SK-N-SH treated with all-trans-retinoic acid at 6 μM for 48 hours (cell line): Measurements from ENCODE around the gene ADRA2B.
A peak's percentile ranks its signal among the peaks of the same experiment; 100 is the strongest.

Experiments
- ATAC-seq: fragments of 200-7000 bp; cut with Tn5 transposase; 3 replicates; pipeline ENCODE4 v1.9.1; 2020; ENCODE audit warnings: mild to moderate bottlenecking, moderate library complexity
- BACH2 ChIP-seq: fragments of 250-450 bp; sonication (Bioruptor Pico); IDR thresholded peaks from 2 replicates; pipeline ENCODE4 v1.9.0; 2021; ENCODE audit warnings: mild to moderate bottlenecking, borderline replicate concordance
- CSRNP3 ChIP-seq: fragments of 250-450 bp; sonication (Bioruptor Pico); IDR thresholded peaks from 2 replicates; pipeline ENCODE4 v1.5.1; 2021; ENCODE audit warnings: mild to moderate bottlenecking, moderate library complexity
- ESRRG ChIP-seq: fragments of 250-450 bp; sonication (Bioruptor Pico); IDR thresholded peaks from 2 replicates; pipeline ENCODE4 v1.6.1; 2021; ENCODE audit warnings: mild to moderate bottlenecking
- GLIS3 ChIP-seq: fragments of 250-450 bp; sonication (Bioruptor Pico); IDR thresholded peaks from 2 replicates; pipeline ENCODE4 v1.5.0; 2020; ENCODE audit warnings: mild to moderate bottlenecking, moderate library complexity
- ISL1 ChIP-seq: fragments of 250-450 bp; sonication (Bioruptor Pico); IDR thresholded peaks from 2 replicates; pipeline ENCODE4 v2.1.2; 2022; ENCODE audit warnings: mild to moderate bottlenecking, moderate library complexity
- OSR1 ChIP-seq: fragments of 250-450 bp; sonication (Bioruptor Pico); IDR thresholded peaks from 2 replicates; pipeline ENCODE4 v1.8.0; 2022; ENCODE audit warnings: moderate library complexity, mild to moderate bottlenecking, inconsistent platforms
- PATZ1 ChIP-seq: fragments of 250-450 bp; sonication (Bioruptor Pico); IDR thresholded peaks from 2 replicates; pipeline ENCODE4 v1.8.0; 2020; ENCODE audit warnings: mild to moderate bottlenecking, moderate library complexity, borderline replicate concordance
- PPARA ChIP-seq: fragments of 250-450 bp; sonication (Bioruptor Pico); IDR thresholded peaks from 2 replicates; pipeline ENCODE4 v1.5.0; 2020; ENCODE audit warnings: mild to moderate bottlenecking, borderline replicate concordance
- SNAI2 ChIP-seq: fragments of 250-450 bp; sonication (Bioruptor Pico); IDR thresholded peaks from 2 replicates; pipeline ENCODE4 v1.5.0; 2020; ENCODE audit warnings: mild to moderate bottlenecking, moderate library complexity
- TCF4 ChIP-seq: fragments of 250-450 bp; sonication (Bioruptor Pico); IDR thresholded peaks from 2 replicates; pipeline ENCODE4 v1.8.0; 2021; ENCODE audit warnings: mild to moderate bottlenecking, moderate library complexity, borderline replicate concordance
- TSHZ2 ChIP-seq: fragments of 250-450 bp; sonication (Bioruptor Pico); IDR thresholded peaks from 2 replicates; pipeline ENCODE4 v1.5.0; 2020; ENCODE audit warnings: mild to moderate bottlenecking, moderate library complexity
- ZC3H10 ChIP-seq: fragments of 250-450 bp; sonication (Bioruptor Pico); IDR thresholded peaks from 2 replicates; pipeline ENCODE4 v1.5.1; 2021; ENCODE audit warnings: mild to moderate bottlenecking, moderate library complexity
- ZFP3 ChIP-seq: fragments of 250-450 bp; sonication (Bioruptor Pico); IDR thresholded peaks from 2 replicates; pipeline ENCODE4 v1.5.0; 2020; ENCODE audit warnings: mild to moderate bottlenecking, moderate library complexity
- ZFP30 ChIP-seq: fragments of 450-650 bp; formaldehyde crosslinking; IDR thresholded peaks from 2 replicates; pipeline ENCODE4 v1.5.0; 2022; ENCODE audit warnings: mild to moderate bottlenecking, moderate library complexity
- ZNF565 ChIP-seq: fragments of 450-650 bp; formaldehyde crosslinking; conservative IDR thresholded peaks from 2 replicates; pipeline ENCODE4 v1.5.0; 2020; ENCODE audit warnings: low read depth, mild to moderate bottlenecking, moderate library complexity
- ZNF70 ChIP-seq: fragments of 450-650 bp; formaldehyde crosslinking; IDR thresholded peaks from 2 replicates; pipeline ENCODE4 v1.5.0; 2020; ENCODE audit warnings: mild to moderate bottlenecking, moderate library complexity
- ZNF8 ChIP-seq: fragments of 450-650 bp; formaldehyde crosslinking; IDR thresholded peaks from 2 replicates; pipeline ENCODE4 v1.5.0; 2020; ENCODE audit warnings: mild to moderate bottlenecking, moderate library complexity

ADRA2B gene

DNA sequence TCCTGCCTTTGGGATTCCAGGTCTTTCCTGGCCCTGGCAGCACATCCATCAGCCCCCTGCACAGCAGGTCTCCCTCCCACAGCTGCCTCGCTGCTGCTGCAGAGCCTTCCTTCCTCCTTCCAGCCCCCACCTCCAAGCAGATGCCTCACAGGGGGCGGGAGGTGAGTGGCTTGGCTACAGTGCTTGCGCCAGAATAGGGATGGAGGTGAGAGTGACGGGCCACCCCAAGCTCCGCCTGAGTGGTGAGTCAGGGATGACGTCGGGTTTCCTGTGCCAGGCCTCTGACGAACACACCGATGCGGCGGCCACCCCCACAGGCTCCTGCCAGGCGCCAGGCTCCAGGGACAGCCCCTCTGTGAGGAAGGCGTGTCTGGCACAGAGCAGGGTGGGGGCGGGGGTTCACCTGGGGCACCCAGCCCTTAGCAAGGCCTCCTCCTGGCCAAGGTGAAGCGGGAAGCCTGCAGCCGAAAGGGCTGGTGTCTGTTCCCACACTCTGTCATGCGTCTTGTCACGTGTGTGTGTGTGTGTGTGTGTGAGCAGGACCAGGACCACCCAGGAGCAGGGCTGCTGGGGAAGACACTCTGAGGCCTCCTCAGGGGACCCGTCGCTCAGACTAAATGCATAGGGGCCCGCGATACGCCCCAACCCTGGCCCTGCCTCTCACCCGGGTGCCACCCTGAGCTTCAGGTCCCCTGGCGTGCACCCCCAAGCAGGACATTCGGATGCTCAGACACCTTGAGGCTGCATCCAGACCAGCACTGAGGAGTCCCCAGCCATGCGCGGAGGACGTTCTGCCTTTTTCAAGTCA, 32.2 kb upstream of the ADRA2B start:
- TF ChIP-seq TSHZ2 (CRISPR knock-in tag) (peak; percentile 35; the same call in 1 of the 2 replicates), BACH2 (CRISPR knock-in tag) (no peak), ZNF8 (no peak; the same call in 1 of the 2 replicates), ZFP3 (CRISPR knock-in tag) (0 out of 2 replicates have a peak, but pooled peaks have one; percentile 45), CSRNP3 (CRISPR knock-in tag) (no peak), ISL1 (CRISPR knock-in tag) (no peak)
- ATAC-seq, result peak; percentile 82

- ATAC-seq, result peak; percentile 1; the same call in 2 of the 3 replicates
- TF ChIP-seq SNAI2 (CRISPR knock-in tag), result 0 out of 2 replicates have a peak, but pooled peaks have one; percentile 30
- no peak for TF ChIP-seq PPARA (CRISPR knock-in tag)
These were observed 31.3 kb upstream of the ADRA2B start for GRCh38 chr2:96147593-96148201.

DNA sequence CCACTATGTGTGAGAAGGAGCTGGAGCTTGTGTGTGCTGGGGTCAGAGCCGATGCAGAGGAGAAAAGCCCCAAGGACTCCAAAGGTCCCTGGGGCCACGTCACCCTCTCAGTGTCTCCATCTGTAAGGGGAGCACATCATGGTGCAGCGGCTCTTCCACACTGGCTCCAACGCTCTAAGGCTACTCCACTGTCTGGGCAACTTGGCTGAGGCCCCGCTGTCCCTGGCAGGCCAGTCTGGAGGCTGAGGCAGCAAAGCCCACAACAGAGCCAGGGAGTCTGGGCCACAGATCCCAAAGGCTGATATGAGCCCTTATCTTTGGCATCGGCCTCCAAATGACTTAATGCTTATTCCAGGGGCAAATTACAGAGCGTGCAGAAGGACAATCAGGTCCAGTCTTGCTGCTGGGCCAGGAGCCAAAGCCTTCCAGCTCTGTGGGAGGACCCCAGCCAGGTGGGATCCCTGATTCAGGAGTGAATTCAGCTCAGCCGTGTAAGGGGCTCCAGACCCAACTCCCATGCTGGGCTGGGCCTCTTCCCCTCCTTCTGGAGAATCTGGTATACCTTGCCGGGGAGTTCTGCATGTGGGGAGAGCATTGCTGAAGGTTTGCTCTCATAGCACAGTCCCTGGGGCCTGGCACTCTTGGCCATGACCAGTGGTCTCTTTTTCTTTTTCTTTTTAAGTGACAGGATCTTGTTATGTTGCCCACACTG, 30.7 kb upstream of the ADRA2B start:
- TF ChIP-seq ESRRG (CRISPR knock-in tag) (no peak), ZFP3 (CRISPR knock-in tag) (peak; percentile 67; the same call in 1 of the 2 replicates), GLIS3 (CRISPR knock-in tag) (peak; percentile 18; the same call in 1 of the 2 replicates), ZNF8 (no peak), CSRNP3 (CRISPR knock-in tag) (no peak), ZNF70 (peak; percentile 57; the same call in 1 of the 2 replicates), ISL1 (CRISPR knock-in tag) (no peak; the same call in 1 of the 2 replicates), ZC3H10 (CRISPR knock-in tag) (no peak), SNAI2 (CRISPR knock-in tag) (no peak), PATZ1 (no peak), TSHZ2 (CRISPR knock-in tag) (peak; percentile 73; the same call in 1 of the 2 replicates), PPARA (CRISPR knock-in tag) (peak; percentile 22; the same call in 1 of the 2 replicates), BACH2 (CRISPR knock-in tag) (no peak), OSR1 (CRISPR knock-in tag) (no peak), ZFP30 (CRISPR knock-in tag) (0 out of 2 replicates have a peak, but pooled peaks have one; percentile 12), TCF4 (CRISPR knock-in tag) (peak; percentile 89), ZNF565 (CRISPR knock-in tag) (no peak)
- TF ChIP-seq, all 23 proteins: peak for 7
- peak; percentile 78 for ATAC-seq
